Smooth muscle cell (in vitro differentiated cells): ENCODE results near the gene ETF1. TPM values are rescaled to one million over a fixed set of nuclear protein-coding genes. Genes with fewer than 3 reads are reported as not detected.
A peak's percentile ranks its signal among the peaks of the same experiment; 100 is the strongest.

Experiments used
- DNase-seq: peaks from one replicate; lab custom pipeline; 2025; ENCODE audit not compliant: unreplicated experiment; lab: John Stamatoyannopoulos, UW
- H2AFZ ChIP-seq: fragments of 200-600 bp; sonication (generic); 2 replicates; pipeline ENCODE4 v1.6.0; 2016; ENCODE audit warnings: antibody characterized with exemption, low read depth, mild to moderate bottlenecking
- H3F3A ChIP-seq: fragments of 200-600 bp; sonication (generic); 2 replicates; pipeline ENCODE4 v1.6.0; 2017; ENCODE audit warnings: antibody characterized with exemption, low read depth
- H3K27ac ChIP-seq: fragments of 200-600 bp; sonication (generic); 2 replicates; pipeline ENCODE4 v1.5.1; 2016; ENCODE audit warnings: low read depth, mild to moderate bottlenecking
- H3K27me3 ChIP-seq: fragments of 200-600 bp; sonication (generic); 2 replicates; pipeline ENCODE4 v1.6.1; 2016; ENCODE audit warnings: low read depth, mild to moderate bottlenecking
- H3K36me3 ChIP-seq: fragments of 200-600 bp; sonication (generic); 2 replicates; pipeline ENCODE4 v1.5.1; 2016; ENCODE audit warnings: low read depth
- H3K4me1 ChIP-seq: fragments of 200-600 bp; sonication (generic); 2 replicates; pipeline ENCODE4 v1.5.1; 2016; ENCODE audit warnings: low read depth
- H3K4me2 ChIP-seq: fragments of 200-600 bp; sonication (generic); 2 replicates; pipeline ENCODE4 v1.6.0; 2016; ENCODE audit warnings: mild to moderate bottlenecking
- H3K4me3 ChIP-seq: fragments of 200-600 bp; sonication (generic); 2 replicates; pipeline ENCODE4 v1.5.1; 2016; ENCODE audit warnings: mild to moderate bottlenecking
- H3K79me2 ChIP-seq: fragments of 200-600 bp; sonication (generic); 2 replicates; pipeline ENCODE4 v1.6.0; 2016; ENCODE audit warnings: low read depth, mild to moderate bottlenecking
- H3K9ac ChIP-seq: fragments of 200-600 bp; sonication (generic); 2 replicates; pipeline ENCODE4 v1.6.0; 2016; ENCODE audit warnings: low read depth
- H3K9me3 ChIP-seq: fragments of 200-600 bp; sonication (generic); replicated peaks from 2 replicates; pipeline ENCODE4 v1.5.1; 2016; ENCODE audit warnings: low read depth
- H4K20me1 ChIP-seq: fragments of 200-600 bp; sonication (generic); 2 replicates; pipeline ENCODE4 v1.6.0; 2016; ENCODE audit warnings: low read depth
- CTCF ChIP-seq: fragments of 200-600 bp; sonication (generic); IDR thresholded peaks from 2 replicates; pipeline ENCODE4 v1.5.1; 2017; ENCODE audit warnings: borderline replicate concordance, mild to moderate bottlenecking, antibody characterized with exemption; ENCODE audit not compliant: insufficient read depth, poor library complexity, severe bottlenecking
- WGBS: methylation state at CpG from one replicate; pipeline ENCODE4 v1.1.7; 2016; ENCODE audit warnings: low lambda C conversion rate; 5-methylcytosine and 5-hydroxymethylcytosine counted together
- polyA plus RNA-seq: library from polyadenylated mRNA; unstranded; fragments of >200 nt; fragmentation: Nextera tagmentation; extraction: Ambion mirVana; gene quantifications from 2 replicates; pipeline ENCODE4 v1.2.1, GENCODE V29; 2016
- total RNA-seq: library from RNA; depleted of rRNA; stranded (reverse); fragments of >200 nt; gene quantifications from 2 replicates; pipeline ENCODE4 v1.2.3, GENCODE V29; 2014

Gene ETF1
- total and polyA plus RNA-seq, 2 experiments from 2014 or later = 48.7 to 98.0 TPM

- Histone ChIP-seq H3K4me1 (peaks cover 9% of the 10 kb centered on the region), H3K27ac (peak overlapping the region; percentile 58), H3K9me3 (no peaks in the 10 kb centered on the region), H3K79me2 (peaks cover 91% of the 10 kb centered on the region), H4K20me1 (peaks cover 85% of the 10 kb centered on the region), H3K4me2 (no peak overlapping the region), H3F3A (peaks cover 15% of the 10 kb centered on the region), H3K36me3 (peaks cover 19% of the 10 kb centered on the region), H3K27me3 (no peaks in the 10 kb centered on the region), H3K4me3 (no peak overlapping the region), H2AFZ (no peak overlapping the region), H3K9ac (no peak overlapping the region)
- TF ChIP-seq CTCF = no peak
- WGBS = 94% methylated on average over 7 of the region's 7 CpGs
- no peak for DNase-seq
Measured at GRCh38 chr5:138569782-138570181, 26.7 kb upstream of the ETF1 start.

GRCh38 chr5:138568061-138568824 is 25.2 kb upstream of the ETF1 start:
- Histone ChIP-seq H3F3A (peaks cover 21% of the 10 kb centered on the region), H3K9me3 (no peaks in the 10 kb centered on the region), H2AFZ (no peak overlapping the region), H3K27me3 (no peaks in the 10 kb centered on the region), H3K4me1 (no peaks in the 10 kb centered on the region), H3K4me3 (no peak overlapping the region), H3K9ac (no peak overlapping the region), H3K4me2 (no peak overlapping the region), H4K20me1 (peaks cover 88% of the 10 kb centered on the region), H3K79me2 (peaks cover 91% of the 10 kb centered on the region), H3K36me3 (peaks cover 19% of the 10 kb centered on the region), H3K27ac (peak overlapping the region; percentile 76)
- DNase-seq = no peak
- TF ChIP-seq CTCF = peak; percentile 6
- 57% methylated on average over 16 of the region's 16 CpGs for WGBS

GRCh38 chr5:138566792-138567191 is 23.8 kb upstream of the ETF1 start:
- no peaks in the 10 kb centered on the region for H3K27me3 ChIP-seq
- peak overlapping the region; percentile 76 for H3K27ac ChIP-seq
- no peaks in the 10 kb centered on the region for H3K4me1 ChIP-seq
- peaks cover 88% of the 10 kb centered on the region for H4K20me1 ChIP-seq
- no peak for DNase-seq
- no peak overlapping the region for H3K4me3 ChIP-seq
- H3K9ac ChIP-seq = no peak overlapping the region
- 94% methylated on average over 3 of the region's 3 CpGs for WGBS
- peaks cover 22% of the 10 kb centered on the region for H3K36me3 ChIP-seq
- no peak overlapping the region for H3K4me2 ChIP-seq
- H3K9me3 ChIP-seq = no peaks in the 10 kb centered on the region
- peaks cover 86% of the 10 kb centered on the region for H3K79me2 ChIP-seq
- no peak overlapping the region for H2AFZ ChIP-seq
- H3F3A ChIP-seq = peaks cover 28% of the 10 kb centered on the region
- no peak for TF ChIP-seq CTCF
